ENCODE measurements around the gene CCDC74A.
A peak's percentile ranks its signal among the peaks of the same experiment; 100 is the strongest.
"Not testable (repeated sequence)": the region's sequence is repeated elsewhere in the genome, so short reads cannot be mapped to it uniquely, and the experiment has no call there.

Gene CCDC74A

DNA sequence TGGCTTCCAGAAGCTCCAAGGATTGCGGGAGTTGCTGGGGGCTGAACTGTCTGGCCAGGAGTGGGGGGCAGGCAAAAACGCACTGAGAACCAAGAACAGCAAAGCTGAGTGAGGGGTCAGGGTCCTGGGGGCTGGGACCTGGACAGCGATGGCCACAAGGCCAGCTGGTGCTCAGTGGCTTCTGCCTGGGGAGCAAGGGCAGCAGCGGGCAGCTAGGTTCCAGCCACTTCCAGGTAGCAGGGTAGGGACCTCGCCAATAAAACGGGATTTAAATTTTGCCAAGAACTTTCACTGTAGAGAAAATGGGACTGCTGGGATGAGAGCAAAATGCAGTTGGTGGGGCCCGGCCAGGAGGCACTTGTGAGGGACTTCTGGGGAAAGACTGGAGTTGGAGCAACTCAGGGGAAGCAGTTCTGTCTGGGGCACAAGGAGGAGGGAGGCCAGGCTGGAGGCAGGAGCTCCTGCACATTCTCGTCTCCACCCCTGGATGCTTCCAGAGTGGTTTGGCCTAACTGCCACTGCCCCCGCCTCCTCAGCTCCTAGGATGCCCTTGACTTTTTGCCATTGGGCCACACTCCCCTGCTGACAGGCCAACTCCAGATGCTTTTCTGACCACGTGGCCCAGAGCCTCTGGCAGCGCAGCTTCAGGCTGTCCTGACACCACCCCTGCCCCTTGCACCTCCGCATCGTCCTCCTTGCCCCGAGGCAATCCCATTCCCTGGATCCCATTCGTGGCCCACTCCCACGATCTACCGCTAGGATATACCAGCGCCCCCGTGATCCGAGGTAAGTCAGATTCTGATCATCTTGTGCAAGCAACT is 5.5 kb upstream of the CCDC74A start:
- H3K27ac ChIP-seq (ENCODE audit: low read length): no peak overlapping the region
- TF ChIP-seq, protein P1, sequence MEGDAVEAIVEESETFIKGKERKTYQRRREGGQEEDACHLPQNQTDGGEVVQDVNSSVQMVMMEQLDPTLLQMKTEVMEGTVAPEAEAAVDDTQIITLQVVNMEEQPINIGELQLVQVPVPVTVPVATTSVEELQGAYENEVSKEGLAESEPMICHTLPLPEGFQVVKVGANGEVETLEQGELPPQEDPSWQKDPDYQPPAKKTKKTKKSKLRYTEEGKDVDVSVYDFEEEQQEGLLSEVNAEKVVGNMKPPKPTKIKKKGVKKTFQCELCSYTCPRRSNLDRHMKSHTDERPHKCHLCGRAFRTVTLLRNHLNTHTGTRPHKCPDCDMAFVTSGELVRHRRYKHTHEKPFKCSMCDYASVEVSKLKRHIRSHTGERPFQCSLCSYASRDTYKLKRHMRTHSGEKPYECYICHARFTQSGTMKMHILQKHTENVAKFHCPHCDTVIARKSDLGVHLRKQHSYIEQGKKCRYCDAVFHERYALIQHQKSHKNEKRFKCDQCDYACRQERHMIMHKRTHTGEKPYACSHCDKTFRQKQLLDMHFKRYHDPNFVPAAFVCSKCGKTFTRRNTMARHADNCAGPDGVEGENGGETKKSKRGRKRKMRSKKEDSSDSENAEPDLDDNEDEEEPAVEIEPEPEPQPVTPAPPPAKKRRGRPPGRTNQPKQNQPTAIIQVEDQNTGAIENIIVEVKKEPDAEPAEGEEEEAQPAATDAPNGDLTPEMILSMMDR (IDR thresholded peaks at IDR 0.05; ENCODE audit: borderline replicate concordance, extremely low read depth, low read length, poor library complexity, severe bottlenecking): no peak
- no peak for TF ChIP-seq EZH2 (IDR thresholded peaks at IDR 0.05; ENCODE audit: borderline replicate concordance, low read depth, low read length, severe bottlenecking)

DNA sequence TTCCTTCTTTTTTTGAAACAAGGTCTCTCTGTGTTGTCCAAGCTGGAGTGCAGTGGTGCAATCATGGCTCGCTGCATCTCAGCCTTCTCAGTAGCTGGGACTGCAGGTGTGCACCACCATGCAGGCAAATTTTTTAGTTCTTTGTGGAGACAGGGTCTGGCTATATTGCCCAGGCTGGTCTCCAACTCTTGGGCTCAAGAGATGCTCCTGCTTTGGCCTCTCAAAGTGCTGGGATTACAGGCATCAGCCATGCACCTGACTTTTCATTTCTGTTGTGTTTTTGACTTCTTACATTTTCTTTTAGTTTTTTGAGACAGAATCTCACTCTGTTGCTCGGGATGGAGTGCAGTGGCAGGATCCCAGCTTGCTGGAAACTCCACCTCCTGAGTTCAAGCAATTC is 2.4 kb upstream of the CCDC74A start:
- not testable (repeated sequence) for H3K4me2 ChIP-seq (ENCODE audit: insufficient read depth, low read length); H3K27ac ChIP-seq (ENCODE audit: low read length); ATAC-seq (ENCODE audit: insufficient read depth, low read depth); DNase-seq; H4K20me1 ChIP-seq (ENCODE audit: insufficient read depth, low read length); H3K4me3 ChIP-seq (ENCODE audit: low read depth in 1 of 2, low read length in 2 of 2); H3K9me3 ChIP-seq (ENCODE audit: insufficient read depth, low read length, severe bottlenecking); H3K27me3 ChIP-seq (ENCODE audit: insufficient read depth, low read length, poor library complexity); H3K9ac ChIP-seq (ENCODE audit: low read depth, low read length); H2AFZ ChIP-seq (ENCODE audit: low read depth, low read length); H3K36me3 ChIP-seq (ENCODE audit: insufficient read depth, low read length); H3K79me2 ChIP-seq (ENCODE audit: insufficient read depth, low read length)
- H3K4me1 ChIP-seq (ENCODE audit: insufficient read depth, low read length): peaks cover 16% of the 10 kb centered on the region

More for the DNA sequence above, 5.5 kb upstream of the CCDC74A start:
- no peak overlapping the region for H3K4me3 ChIP-seq (ENCODE audit: low read depth in 1 of 2, low read length in 2 of 2)
- no peak overlapping the region for H2AFZ ChIP-seq (ENCODE audit: low read depth, low read length)
- no peaks in the 10 kb centered on the region for H3K27me3 ChIP-seq (ENCODE audit: insufficient read depth, low read length, poor library complexity)
- no peaks in the 10 kb centered on the region for H3K79me2 ChIP-seq (ENCODE audit: insufficient read depth, low read length)
- ATAC-seq (ENCODE audit: insufficient read depth, low read depth): peak; percentile 21; the same call in 2 of the 3 replicates
- peaks cover 5% of the 10 kb centered on the region for H3K4me1 ChIP-seq (ENCODE audit: insufficient read depth, low read length)
- peaks cover 32% of the 10 kb centered on the region for H3K36me3 ChIP-seq (ENCODE audit: insufficient read depth, low read length)
- no peak for DNase-seq
- no peak overlapping the region for H3K9ac ChIP-seq (ENCODE audit: low read depth, low read length)
- no peak overlapping the region for H3K4me2 ChIP-seq (ENCODE audit: insufficient read depth, low read length)
- no peaks in the 10 kb centered on the region for H3K9me3 ChIP-seq (ENCODE audit: insufficient read depth, low read length, severe bottlenecking)
- peaks cover 3% of the 10 kb centered on the region for H4K20me1 ChIP-seq (ENCODE audit: insufficient read depth, low read length)

DNA sequence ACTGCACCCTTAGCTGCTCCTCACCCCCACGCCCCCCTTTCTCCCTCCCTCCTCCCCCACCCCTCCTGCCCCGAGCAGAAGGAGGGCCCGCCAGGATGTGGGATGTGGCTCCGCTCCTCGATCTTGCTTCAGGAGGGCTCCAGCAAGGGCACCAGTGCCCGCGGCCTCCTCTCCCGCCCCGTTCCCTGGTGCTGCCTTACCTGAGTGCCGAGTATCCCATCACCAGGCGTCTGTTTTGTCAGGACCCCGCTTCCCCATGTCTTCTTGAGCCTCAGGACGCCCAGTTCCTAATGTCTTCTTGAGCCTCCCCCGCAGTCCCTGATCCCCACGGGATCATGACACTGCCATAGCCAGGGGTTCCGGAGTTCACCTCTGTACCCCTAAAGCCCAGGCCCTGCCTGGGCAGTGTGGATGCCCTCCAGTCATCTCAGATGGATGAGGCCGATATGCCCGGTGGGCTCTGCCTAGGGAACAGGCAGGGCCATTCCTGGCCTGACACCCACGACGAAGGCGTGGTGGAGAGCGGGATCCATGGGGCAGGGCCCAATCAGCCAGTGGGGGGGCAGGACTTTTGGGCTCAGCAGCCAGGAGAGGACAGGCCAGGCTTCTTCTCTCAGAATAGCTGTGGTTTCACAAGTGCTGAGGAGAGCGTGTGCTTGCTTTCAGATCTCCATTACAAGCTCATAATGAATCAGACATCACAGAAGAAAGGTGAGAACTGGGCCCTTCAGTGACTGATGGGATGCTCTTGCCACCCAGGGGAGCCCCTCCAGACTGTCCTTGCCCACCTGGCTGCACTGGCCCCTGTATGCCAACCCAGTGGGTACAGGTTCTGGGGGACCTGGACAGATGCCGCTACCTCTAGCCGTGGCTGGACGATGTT is 1.5 kb downstream of the CCDC74A start:
- H3K27ac ChIP-seq (ENCODE audit: low read length); H3K27me3 ChIP-seq (ENCODE audit: insufficient read depth, low read length, poor library complexity); H3K36me3 ChIP-seq (ENCODE audit: insufficient read depth, low read length); H4K20me1 ChIP-seq (ENCODE audit: insufficient read depth, low read length); H2AFZ ChIP-seq (ENCODE audit: low read depth, low read length); H3K79me2 ChIP-seq (ENCODE audit: insufficient read depth, low read length); H3K9me3 ChIP-seq (ENCODE audit: insufficient read depth, low read length, severe bottlenecking): not testable (repeated sequence)
- Histone ChIP-seq H3K4me3 (ENCODE audit: low read depth in 1 of 2, low read length in 2 of 2) (peak overlapping the region in 1 of 2 experiments; percentile 34; a peak in 2 of 4 replicates), H3K4me1 (ENCODE audit: insufficient read depth, low read length) (peaks cover 16% of the 10 kb centered on the region), H3K4me2 (ENCODE audit: insufficient read depth, low read length) (peak overlapping the region; percentile 58), H3K9ac (ENCODE audit: low read depth, low read length) (peak overlapping the region; percentile 32; the same call in 1 of the 2 replicates)
- DNase-seq: peak; percentile 58
- peak; percentile 62 for ATAC-seq (ENCODE audit: insufficient read depth, low read depth)

DNA sequence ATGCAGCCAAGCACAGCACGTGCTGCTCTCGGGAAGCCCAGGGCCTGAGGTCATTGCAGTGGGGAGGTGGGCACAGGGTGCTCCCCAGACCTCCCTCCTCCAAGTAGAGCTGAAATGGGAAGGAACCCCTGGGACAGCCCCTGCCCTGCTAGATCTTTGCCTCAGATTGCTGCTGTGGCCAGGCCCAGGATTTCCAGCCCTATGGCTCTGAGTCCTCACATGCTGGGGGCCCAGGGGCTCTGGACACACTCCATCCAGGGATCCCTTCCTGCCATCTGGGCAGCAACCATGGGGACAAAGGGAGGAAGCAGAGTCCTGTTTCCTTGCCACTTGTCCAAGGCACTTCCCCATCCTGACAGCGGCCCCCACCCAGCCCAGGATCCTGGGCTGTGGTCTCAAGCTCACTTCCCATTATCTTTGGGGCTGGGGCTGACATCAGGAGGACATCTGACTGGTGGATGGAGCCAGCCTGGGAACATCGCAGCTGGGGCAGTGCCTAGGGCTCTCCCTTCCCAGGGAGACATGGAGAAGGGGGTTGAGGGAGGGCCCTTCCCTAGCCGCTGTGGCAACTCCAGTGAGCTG is 2.3 kb downstream of the CCDC74A start:
- not testable (repeated sequence) for H4K20me1 ChIP-seq (ENCODE audit: insufficient read depth, low read length); H3K27me3 ChIP-seq (ENCODE audit: insufficient read depth, low read length, poor library complexity); H3K36me3 ChIP-seq (ENCODE audit: insufficient read depth, low read length); ATAC-seq (ENCODE audit: insufficient read depth, low read depth); H3K79me2 ChIP-seq (ENCODE audit: insufficient read depth, low read length); H3K9ac ChIP-seq (ENCODE audit: low read depth, low read length); H2AFZ ChIP-seq (ENCODE audit: low read depth, low read length); DNase-seq; H3K27ac ChIP-seq (ENCODE audit: low read length); H3K4me3 ChIP-seq (ENCODE audit: low read depth in 1 of 2, low read length in 2 of 2); H3K4me2 ChIP-seq (ENCODE audit: insufficient read depth, low read length); H3K9me3 ChIP-seq (ENCODE audit: insufficient read depth, low read length, severe bottlenecking)
- H3K4me1 ChIP-seq (ENCODE audit: insufficient read depth, low read length): peaks cover 16% of the 10 kb centered on the region

DNA sequence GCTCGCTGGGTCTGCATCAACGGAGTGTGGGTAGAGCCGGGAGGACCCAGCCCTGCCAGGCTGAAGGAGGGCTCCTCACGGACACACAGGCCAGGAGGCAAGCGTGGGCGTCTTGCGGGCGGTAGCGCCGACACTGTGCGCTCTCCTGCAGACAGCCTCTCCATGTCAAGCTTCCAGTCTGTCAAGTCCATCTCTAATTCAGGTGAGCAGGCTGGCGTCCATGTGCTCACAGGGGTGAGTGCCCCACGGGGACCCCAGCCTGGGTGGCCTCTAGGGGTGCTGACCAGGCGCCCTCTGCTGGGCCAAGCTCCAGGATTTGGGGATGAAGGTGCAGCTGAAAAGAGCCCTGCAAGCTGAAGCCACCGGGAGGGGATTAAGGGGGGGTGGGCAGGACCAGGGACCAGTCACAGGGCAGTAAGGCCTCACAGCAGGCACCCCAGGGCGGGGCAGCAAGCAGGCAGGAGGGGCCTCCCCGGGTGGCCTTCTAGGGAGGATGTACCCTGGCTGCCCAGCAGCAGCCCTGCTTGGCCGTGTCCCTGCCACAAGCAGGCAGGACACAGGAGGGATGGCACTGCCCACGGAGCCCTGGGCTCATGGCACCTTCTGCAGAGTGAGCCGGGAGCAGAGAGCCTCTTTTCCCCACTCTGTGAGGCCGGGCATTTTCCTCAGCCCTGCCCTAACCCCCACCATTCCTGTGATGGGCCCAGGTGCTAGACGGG is 3.1 kb downstream of the CCDC74A start:
- not testable (repeated sequence) for H3K36me3 ChIP-seq (ENCODE audit: insufficient read depth, low read length); H3K9ac ChIP-seq (ENCODE audit: low read depth, low read length); H3K4me3 ChIP-seq (ENCODE audit: low read depth in 1 of 2, low read length in 2 of 2); H2AFZ ChIP-seq (ENCODE audit: low read depth, low read length); ATAC-seq (ENCODE audit: insufficient read depth, low read depth); H3K4me2 ChIP-seq (ENCODE audit: insufficient read depth, low read length); H3K27ac ChIP-seq (ENCODE audit: low read length); H3K9me3 ChIP-seq (ENCODE audit: insufficient read depth, low read length, severe bottlenecking); H4K20me1 ChIP-seq (ENCODE audit: insufficient read depth, low read length); H3K27me3 ChIP-seq (ENCODE audit: insufficient read depth, low read length, poor library complexity); DNase-seq; H3K79me2 ChIP-seq (ENCODE audit: insufficient read depth, low read length)
- H3K4me1 ChIP-seq (ENCODE audit: insufficient read depth, low read length): peaks cover 16% of the 10 kb centered on the region

DNA sequence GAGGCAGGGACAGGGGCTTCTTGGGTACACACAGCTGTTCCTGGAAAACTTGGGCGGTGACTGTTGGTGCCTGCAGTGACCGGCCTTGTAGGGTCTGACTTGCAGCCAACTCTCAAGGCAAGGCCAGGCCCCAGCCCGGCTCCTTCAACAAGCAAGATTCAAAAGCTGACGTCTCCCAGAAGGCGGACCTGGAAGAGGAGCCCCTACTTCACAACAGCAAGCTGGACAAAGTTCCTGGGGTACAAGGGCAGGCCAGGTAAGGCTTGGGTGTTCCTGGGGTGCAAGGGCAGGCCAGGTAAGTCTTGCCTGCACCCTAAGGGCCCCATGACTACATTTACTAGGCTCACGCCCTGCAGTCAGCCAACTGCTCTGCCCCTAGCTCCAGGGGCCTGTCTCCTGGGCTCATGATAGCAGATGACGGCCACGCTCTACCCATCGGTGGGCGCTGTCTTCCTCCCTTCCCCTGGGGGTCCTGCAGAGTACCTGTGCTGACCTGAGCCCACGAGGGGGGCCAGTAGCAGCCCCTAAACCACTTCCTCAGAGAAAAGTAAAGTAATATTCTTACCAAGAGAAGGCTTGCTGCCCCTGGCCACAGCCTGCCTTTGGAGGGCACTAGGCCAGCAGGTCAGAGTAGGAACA is 4.0 kb downstream of the CCDC74A start:
- not testable (repeated sequence) for H3K9me3 ChIP-seq (ENCODE audit: insufficient read depth, low read length, severe bottlenecking); H4K20me1 ChIP-seq (ENCODE audit: insufficient read depth, low read length); DNase-seq; H3K36me3 ChIP-seq (ENCODE audit: insufficient read depth, low read length); H3K27ac ChIP-seq (ENCODE audit: low read length); H3K79me2 ChIP-seq (ENCODE audit: insufficient read depth, low read length); H3K4me2 ChIP-seq (ENCODE audit: insufficient read depth, low read length); H3K4me3 ChIP-seq (ENCODE audit: low read depth in 1 of 2, low read length in 2 of 2); H2AFZ ChIP-seq (ENCODE audit: low read depth, low read length); ATAC-seq (ENCODE audit: insufficient read depth, low read depth); H3K27me3 ChIP-seq (ENCODE audit: insufficient read depth, low read length, poor library complexity); H3K9ac ChIP-seq (ENCODE audit: low read depth, low read length)
- peaks cover 15% of the 10 kb centered on the region for H3K4me1 ChIP-seq (ENCODE audit: insufficient read depth, low read length)
